ENCODE results near the gene S100A14. TPM values are rescaled to one million over a fixed set of nuclear protein-coding genes. Genes with fewer than 3 reads are reported as not detected.
A peak's percentile ranks its signal among the peaks of the same experiment; 100 is the strongest.

S100A14 gene
- total RNA-seq, 1 experiment from 2014 or later = 0.57 TPM

GRCh38 chr1:153569465-153569864 lies 46.7 kb downstream of the S100A14 start:
- peak overlapping the region; percentile 100 for H3K27ac ChIP-seq (ENCODE audit: low read length)
- H3K27me3 ChIP-seq (ENCODE audit: control insufficient read depth, insufficient read depth, low read length) = no peaks in the 10 kb centered on the region
- peaks cover 44% of the 10 kb centered on the region for H3K4me1 ChIP-seq (ENCODE audit: control insufficient read depth, insufficient read depth, low read length)
- ChIA-PET CTCF (interaction anchor here (0.6 to 1.1 kb wide), 2 partner anchors 36 to 37 kb away, joined by 3 read pairs; no protein-coding TSS in a partner anchor), POLR2A (no interaction called here)
- H3K36me3 ChIP-seq (ENCODE audit: control insufficient read depth, insufficient read depth, low read length) = no peaks in the 10 kb centered on the region
- no peak for DNase-seq (ENCODE audit: low read depth, low spot score)
- TF ChIP-seq POLR2AphosphoS5 (IDR thresholded peaks at IDR 0.05; ENCODE audit: low read depth, low read length) = no peak
- ATAC-seq = no peak
- no peaks in the 10 kb centered on the region for H3K9me3 ChIP-seq (ENCODE audit: control insufficient read depth, insufficient read depth, low read depth, low read length)
- in situ Hi-C loops (cut with HindIII; ENCODE audit: low pct_unique_long_range_greater_than_20kb, low sequenced_read_pairs) = no loop called here
- intact Hi-C loops (cut with micrococcal nuclease; ENCODE audit: unreplicated experiment) = no loop called here
- BruUV-seq (replicated peaks) = no TSS peak
- H3K4me3 ChIP-seq (ENCODE audit: low read depth in 2 of 2, low read length in 2 of 2) = no peak overlapping the region

GRCh38 chr1:153568367-153569099 lies 47.6 kb downstream of the S100A14 start:
- H3K4me3 ChIP-seq (ENCODE audit: low read depth in 2 of 2, low read length in 2 of 2) = peak overlapping the region; percentile 4 to 43
- in situ Hi-C loops (cut with HindIII; ENCODE audit: low pct_unique_long_range_greater_than_20kb, low sequenced_read_pairs) (no loop called here), intact Hi-C loops (cut with micrococcal nuclease; ENCODE audit: unreplicated experiment) (loop anchor here (1.0 kb wide), 2 partner anchors 35 to 57 kb away; no protein-coding TSS in a partner anchor)
- ATAC-seq = peak; percentile 49
- H3K9me3 ChIP-seq (ENCODE audit: control insufficient read depth, insufficient read depth, low read depth, low read length) = no peaks in the 10 kb centered on the region
- peak overlapping the region; percentile 100 for H3K27ac ChIP-seq (ENCODE audit: low read length)
- H3K36me3 ChIP-seq (ENCODE audit: control insufficient read depth, insufficient read depth, low read length) = no peaks in the 10 kb centered on the region
- BruUV-seq (replicated peaks) = no TSS peak
- TF ChIP-seq TCF7L2 (IDR thresholded peaks at IDR 0.05; ENCODE audit: low read depth, low read length) = no peak
- 0 out of 2 replicates have a peak, but pooled peaks have one; percentile 52 for TF ChIP-seq SIN3A (IDR thresholded peaks at IDR 0.05; ENCODE audit: borderline replicate concordance, insufficient read depth, low read depth, low read length)
- 0 out of 4 replicates have a peak, but pooled peaks of 1 of the 2 experiments have one; percentile 31 for TF ChIP-seq REST (IDR thresholded peaks at IDR 0.05; ENCODE audit: insufficient read depth in 1 of 2, low read depth in 2 of 2, low read length in 1 of 2)
- peak; percentile 97 for TF ChIP-seq CTCF (IDR thresholded peaks at IDR 0.05)
- TF ChIP-seq POLR2AphosphoS5 (IDR thresholded peaks at IDR 0.05; ENCODE audit: low read depth, low read length) = peak; percentile 52; the same call in 1 of the 2 replicates
- peak; percentile 85 for DNase-seq (ENCODE audit: low read depth, low spot score)
- H3K27me3 ChIP-seq (ENCODE audit: control insufficient read depth, insufficient read depth, low read length) = no peaks in the 10 kb centered on the region
- peaks cover 53% of the 10 kb centered on the region for H3K4me1 ChIP-seq (ENCODE audit: control insufficient read depth, insufficient read depth, low read length)
- CTCF ChIA-PET = interaction anchor here (1.1 to 1.7 kb wide), 5 partner anchors 22 to 215 kb away, joined by 3 to 16 read pairs (median 9); partner anchors contain the start of gene S100A6
- POLR2A ChIA-PET = interaction anchor here (0.5 to 1.2 kb wide), 5 partner anchors 28 to 180 kb away, joined by 3 to 9 read pairs (median 3); partner anchors contain the start of genes S100A5 and S100A6

All from Panc1 (cell line).